LNCaP clone FGC (cell line): ENCODE data around the gene RRP12.
A peak's percentile ranks its signal among the peaks of the same experiment; 100 is the strongest.

Experiments
- DNase-seq: peaks from one replicate; pipeline ENCODE4 v3.0.0-alpha.2; 2011; ENCODE audit warnings: low read depth
- H3K4me3 ChIP-seq: 2 replicates; pipeline ENCODE4 v1.5.1; 2011; ENCODE audit warnings: mild to moderate bottlenecking, low read depth, low read length, control low read depth
- CTCF ChIP-seq: IDR thresholded peaks from 2 replicates; pipeline ENCODE4 v1.5.1; 2012; ENCODE audit warnings: mild to moderate bottlenecking; ENCODE audit not compliant: control insufficient read depth, insufficient read depth; ENCODE audit errors: extremely low read depth

Gene RRP12

GRCh38 chr10:97318772-97319651 lies 82.1 kb downstream of the RRP12 start, which contains the start of gene FRAT1:
FRAT1 (plus strand) TSS chr10:97319271; CDS start chr10:97319454, 183 bp downstream.
- peak within 1 kb of the TSS; percentile 58 for H3K4me3 ChIP-seq
- no peak for TF ChIP-seq CTCF
- peak; percentile 83 for DNase-seq

GRCh38 chr10:97314671-97315070 lies 86.5 kb downstream of the RRP12 start:
- DNase-seq, result no peak
- H3K4me3 ChIP-seq, result no peak overlapping the region
- no peak for TF ChIP-seq CTCF

DNA sequence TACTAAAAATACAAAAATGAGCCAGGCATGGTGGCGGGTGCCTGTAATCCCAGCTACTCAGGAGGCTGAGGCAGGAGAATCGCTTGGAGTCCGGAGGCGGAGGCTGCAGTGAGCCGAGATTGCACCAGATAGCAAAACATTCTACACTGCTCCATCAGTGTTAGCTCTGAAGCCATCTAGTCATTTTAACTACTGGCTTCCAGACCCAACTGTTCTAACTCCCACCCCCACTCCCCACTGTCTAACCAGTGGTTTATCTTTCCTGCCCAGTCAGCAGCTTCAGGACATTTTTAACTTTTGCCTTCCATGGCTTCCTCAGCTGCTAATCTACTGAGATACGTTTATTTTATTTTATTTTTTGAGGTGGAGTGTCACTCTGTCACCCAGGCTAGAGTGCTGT lies 88.2 kb downstream of the RRP12 start:
- TF ChIP-seq CTCF, result no peak
- no peak overlapping the region for H3K4me3 ChIP-seq
- no peak for DNase-seq

DNA sequence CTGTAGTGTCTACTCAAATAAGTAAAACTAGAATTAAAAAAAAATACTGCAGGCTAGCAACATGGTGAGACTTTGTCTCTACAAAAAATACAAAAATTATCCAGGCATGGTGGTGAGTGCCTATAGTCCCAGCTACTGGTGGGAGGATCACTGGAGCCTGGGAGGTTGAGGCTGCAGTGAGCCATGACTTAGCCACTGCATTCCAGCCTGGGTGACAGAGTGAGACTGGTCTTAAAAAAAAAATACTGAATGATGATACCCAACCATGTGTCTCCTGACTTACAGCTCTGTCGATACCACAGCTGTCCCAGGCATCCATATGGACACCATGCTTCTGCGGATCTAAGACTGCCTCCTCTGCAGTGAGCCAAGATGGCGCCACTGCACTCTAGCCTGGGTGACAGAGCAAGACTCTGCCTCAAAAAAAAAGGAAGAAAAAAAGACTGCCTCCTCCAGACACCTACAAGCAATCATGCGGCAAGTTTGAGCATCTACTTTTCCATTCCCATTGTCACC lies 90.0 kb downstream of the RRP12 start:
- no peak for TF ChIP-seq CTCF
- no peak for DNase-seq
- H3K4me3 ChIP-seq, result no peak overlapping the region

DNA sequence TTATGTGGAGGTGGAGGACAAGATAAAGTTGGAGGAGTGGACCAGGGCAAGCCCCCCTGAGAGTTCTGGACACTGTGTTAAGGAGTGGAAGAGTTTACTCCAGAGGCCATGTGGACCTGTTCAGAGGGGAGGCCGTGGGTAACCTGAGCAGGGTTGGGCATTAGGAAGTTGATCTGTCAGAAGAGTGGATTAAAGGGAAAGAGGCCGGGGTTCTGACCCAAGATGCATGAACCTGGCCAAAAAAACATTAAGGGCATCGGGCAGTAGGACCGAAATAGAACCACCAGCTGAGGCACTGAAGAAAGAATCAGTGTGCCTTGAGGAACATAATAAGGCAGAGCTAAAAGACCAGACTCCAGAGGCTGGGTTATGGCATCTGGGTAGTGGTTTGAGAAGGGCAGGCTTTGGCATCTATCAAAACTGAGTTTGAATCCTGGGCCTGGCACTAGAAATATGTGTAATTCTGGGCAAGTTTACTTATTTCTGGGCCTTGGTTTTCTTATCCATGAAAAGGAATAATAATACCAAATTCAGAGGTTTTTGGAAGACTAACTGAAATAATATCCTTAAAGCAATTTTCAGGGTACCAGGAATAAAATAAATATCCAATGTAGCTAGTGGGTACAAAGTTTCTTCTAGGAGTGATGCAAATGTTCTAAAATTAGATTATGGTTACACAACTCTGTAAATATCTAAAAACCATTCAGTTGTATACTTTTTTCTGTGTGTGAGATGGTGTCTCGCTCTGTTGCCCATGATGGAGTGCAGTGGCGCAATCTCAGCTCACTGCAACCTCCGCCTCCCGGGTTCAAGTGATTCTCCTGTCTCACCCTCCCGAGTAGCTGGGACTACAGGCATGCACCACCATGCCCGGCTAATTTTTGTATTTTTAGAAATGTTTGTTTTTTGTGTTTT lies 93.0 kb downstream of the RRP12 start:
- no peak overlapping the region for H3K4me3 ChIP-seq
- DNase-seq, result no peak
- no peak for TF ChIP-seq CTCF

DNA sequence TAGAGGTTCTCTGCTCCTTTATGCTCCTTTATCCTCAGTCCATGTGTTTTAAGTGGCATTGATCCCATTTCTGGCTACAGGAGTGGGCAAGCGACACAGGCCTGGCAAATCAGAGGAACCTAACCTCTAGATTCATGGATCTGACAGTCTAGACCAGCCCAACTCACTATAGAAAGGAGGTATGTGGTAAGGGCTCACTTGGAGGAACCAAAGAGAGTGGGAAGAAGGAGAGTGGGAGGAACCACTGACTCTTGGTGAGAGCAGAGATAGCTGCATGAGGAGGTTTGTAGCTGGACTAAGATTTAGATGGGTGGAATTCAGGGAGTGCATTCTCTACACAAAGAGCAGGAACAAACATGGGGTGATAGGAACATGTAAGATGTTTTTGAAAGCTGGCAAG lies 93.7 kb downstream of the RRP12 start:
- H3K4me3 ChIP-seq, result no peak overlapping the region
- TF ChIP-seq CTCF, result no peak
- DNase-seq, result no peak
